ENCODE data around the gene HCFC1. TPM values are rescaled to one million over a fixed set of nuclear protein-coding genes. Genes with fewer than 3 reads are reported as not detected.

The HCFC1 gene
- total and polyA plus RNA-seq, 2 of the 8 experiments (the other 6 are each of a cell fraction or from before 2014, with no cell fraction given) = 24.9 to 117 TPM

- TF ChIP-seq SIN3A (conservative IDR thresholded peaks at IDR 0.05 in 1 of 2, IDR thresholded peaks at IDR 0.05 in 1 of 2; ENCODE audit: low read depth in 1 of 2, low read length in 2 of 2) = peak; percentile 52 to 72; a peak in 2 of 4 replicates
Observed at GRCh38 chrX:153970357-153971123, 1.1 kb downstream of the HCFC1 start (continued).
